ENCODE measurements around the gene PTPRF.

DNA sequence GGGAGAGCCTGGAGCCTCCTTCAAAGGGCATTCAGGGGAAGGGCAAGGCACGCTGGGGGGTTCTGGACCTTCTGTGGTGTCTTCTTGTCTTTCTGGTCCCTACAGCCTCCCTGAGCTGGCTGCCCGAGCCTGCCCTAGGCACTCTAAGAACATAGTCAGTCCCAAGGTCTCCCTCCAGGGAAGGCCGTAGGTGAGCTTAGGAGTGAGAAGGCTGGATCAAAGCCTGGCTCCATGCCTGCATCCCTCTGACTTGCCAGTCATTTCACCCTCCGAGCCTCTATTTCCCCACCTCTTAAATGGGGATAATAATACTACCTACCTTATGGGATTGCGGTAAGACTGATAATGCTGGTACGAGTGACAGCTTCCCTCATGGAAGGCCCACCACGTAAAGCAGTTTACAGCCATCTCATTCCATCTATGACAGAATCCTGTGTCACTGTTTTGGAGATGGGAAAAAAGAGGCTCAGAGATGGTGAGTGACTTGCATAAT, 20.8 kb downstream of the PTPRF start:
- TF ChIP-seq, protein P1, sequence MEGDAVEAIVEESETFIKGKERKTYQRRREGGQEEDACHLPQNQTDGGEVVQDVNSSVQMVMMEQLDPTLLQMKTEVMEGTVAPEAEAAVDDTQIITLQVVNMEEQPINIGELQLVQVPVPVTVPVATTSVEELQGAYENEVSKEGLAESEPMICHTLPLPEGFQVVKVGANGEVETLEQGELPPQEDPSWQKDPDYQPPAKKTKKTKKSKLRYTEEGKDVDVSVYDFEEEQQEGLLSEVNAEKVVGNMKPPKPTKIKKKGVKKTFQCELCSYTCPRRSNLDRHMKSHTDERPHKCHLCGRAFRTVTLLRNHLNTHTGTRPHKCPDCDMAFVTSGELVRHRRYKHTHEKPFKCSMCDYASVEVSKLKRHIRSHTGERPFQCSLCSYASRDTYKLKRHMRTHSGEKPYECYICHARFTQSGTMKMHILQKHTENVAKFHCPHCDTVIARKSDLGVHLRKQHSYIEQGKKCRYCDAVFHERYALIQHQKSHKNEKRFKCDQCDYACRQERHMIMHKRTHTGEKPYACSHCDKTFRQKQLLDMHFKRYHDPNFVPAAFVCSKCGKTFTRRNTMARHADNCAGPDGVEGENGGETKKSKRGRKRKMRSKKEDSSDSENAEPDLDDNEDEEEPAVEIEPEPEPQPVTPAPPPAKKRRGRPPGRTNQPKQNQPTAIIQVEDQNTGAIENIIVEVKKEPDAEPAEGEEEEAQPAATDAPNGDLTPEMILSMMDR (IDR thresholded peaks at IDR 0.05 in 8 of 11, conservative IDR thresholded peaks at IDR 0.05 in 3 of 11), result no peak
- no peak for TF ChIP-seq POLR2AphosphoS5 (IDR thresholded peaks at IDR 0.05)

Measured in spleen (tissue), 7 donors.